ENCODE results near the gene CXCR4. TPM values are rescaled to one million over a fixed set of nuclear protein-coding genes. Genes with fewer than 3 reads are reported as not detected.

CXCR4 gene
- total RNA-seq, 1 donor from 2014 or later = not detected

- TF ChIP-seq, protein P1, sequence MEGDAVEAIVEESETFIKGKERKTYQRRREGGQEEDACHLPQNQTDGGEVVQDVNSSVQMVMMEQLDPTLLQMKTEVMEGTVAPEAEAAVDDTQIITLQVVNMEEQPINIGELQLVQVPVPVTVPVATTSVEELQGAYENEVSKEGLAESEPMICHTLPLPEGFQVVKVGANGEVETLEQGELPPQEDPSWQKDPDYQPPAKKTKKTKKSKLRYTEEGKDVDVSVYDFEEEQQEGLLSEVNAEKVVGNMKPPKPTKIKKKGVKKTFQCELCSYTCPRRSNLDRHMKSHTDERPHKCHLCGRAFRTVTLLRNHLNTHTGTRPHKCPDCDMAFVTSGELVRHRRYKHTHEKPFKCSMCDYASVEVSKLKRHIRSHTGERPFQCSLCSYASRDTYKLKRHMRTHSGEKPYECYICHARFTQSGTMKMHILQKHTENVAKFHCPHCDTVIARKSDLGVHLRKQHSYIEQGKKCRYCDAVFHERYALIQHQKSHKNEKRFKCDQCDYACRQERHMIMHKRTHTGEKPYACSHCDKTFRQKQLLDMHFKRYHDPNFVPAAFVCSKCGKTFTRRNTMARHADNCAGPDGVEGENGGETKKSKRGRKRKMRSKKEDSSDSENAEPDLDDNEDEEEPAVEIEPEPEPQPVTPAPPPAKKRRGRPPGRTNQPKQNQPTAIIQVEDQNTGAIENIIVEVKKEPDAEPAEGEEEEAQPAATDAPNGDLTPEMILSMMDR (IDR thresholded peaks at IDR 0.05) = no peak
- DNase-seq (ENCODE audit: extremely low spot score, unreplicated experiment) = no peak
- Mint-ChIP-seq H3K9me3 (ENCODE audit: unreplicated experiment) (no peaks in the 10 kb centered on the region), H3K27me3 (ENCODE audit: unreplicated experiment) (peaks cover 87% of the 10 kb centered on the region), H3K4me3 (ENCODE audit: unreplicated experiment) (no peak overlapping the region), H3K36me3 (ENCODE audit: unreplicated experiment) (no peaks in the 10 kb centered on the region), H3K4me1 (ENCODE audit: unreplicated experiment) (peaks cover 31% of the 10 kb centered on the region), H3K27ac (ENCODE audit: unreplicated experiment) (no peak overlapping the region)
Measured at GRCh38 chr2:136119717-136120675, 2.0 kb upstream of the CXCR4 start.

- Mint-ChIP-seq H3K27ac (ENCODE audit: unreplicated experiment) (no peak overlapping the region), H3K27me3 (ENCODE audit: unreplicated experiment) (peaks cover 89% of the 10 kb centered on the region), H3K4me3 (ENCODE audit: unreplicated experiment) (peak overlapping the region; percentile 72), H3K36me3 (ENCODE audit: unreplicated experiment) (no peaks in the 10 kb centered on the region), H3K9me3 (ENCODE audit: unreplicated experiment) (no peaks in the 10 kb centered on the region), H3K4me1 (ENCODE audit: unreplicated experiment) (peaks cover 31% of the 10 kb centered on the region)
- DNase-seq (ENCODE audit: extremely low spot score, unreplicated experiment) = no peak
- TF ChIP-seq, protein P1 (IDR thresholded peaks at IDR 0.05) = no peak
Measured at GRCh38 chr2:136118819-136119716, 1.1 kb upstream of the CXCR4 start.

DNA sequence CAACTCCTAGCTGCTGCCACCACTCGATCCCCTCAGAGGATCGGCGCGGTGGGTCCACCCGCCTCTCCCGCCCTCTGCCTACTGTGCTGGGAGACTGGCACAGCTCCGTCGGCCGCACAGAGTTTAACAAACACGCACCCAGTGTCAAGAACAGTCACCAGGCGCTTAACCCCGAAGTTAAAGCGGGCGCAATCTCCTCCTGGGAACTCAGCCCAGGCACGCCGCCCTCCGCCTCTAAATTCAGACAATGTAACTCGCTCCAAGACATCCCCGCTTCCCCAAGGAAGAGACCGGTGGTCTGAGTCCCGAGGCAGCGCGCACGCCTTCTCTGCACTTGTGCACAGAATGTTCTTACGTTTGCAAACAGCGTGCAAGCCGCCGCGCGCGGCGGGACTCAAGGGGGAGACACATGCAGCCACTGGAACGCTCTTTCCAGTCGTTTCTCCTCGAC lies 533 bp downstream of the CXCR4 start:
- TF ChIP-seq, protein P1 (IDR thresholded peaks at IDR 0.05) = no peak
- H3K27ac Mint-ChIP-seq (ENCODE audit: unreplicated experiment) = no peak overlapping the region
- no peak for DNase-seq (ENCODE audit: extremely low spot score, unreplicated experiment)
- H3K4me1 Mint-ChIP-seq (ENCODE audit: unreplicated experiment) = peaks cover 31% of the 10 kb centered on the region
- H3K27me3 Mint-ChIP-seq (ENCODE audit: unreplicated experiment) = peaks cover 87% of the 10 kb centered on the region
- H3K9me3 Mint-ChIP-seq (ENCODE audit: unreplicated experiment) = no peaks in the 10 kb centered on the region
- H3K4me3 Mint-ChIP-seq (ENCODE audit: unreplicated experiment) = peak overlapping the region; percentile 71
- no peaks in the 10 kb centered on the region for H3K36me3 Mint-ChIP-seq (ENCODE audit: unreplicated experiment)

DNA sequence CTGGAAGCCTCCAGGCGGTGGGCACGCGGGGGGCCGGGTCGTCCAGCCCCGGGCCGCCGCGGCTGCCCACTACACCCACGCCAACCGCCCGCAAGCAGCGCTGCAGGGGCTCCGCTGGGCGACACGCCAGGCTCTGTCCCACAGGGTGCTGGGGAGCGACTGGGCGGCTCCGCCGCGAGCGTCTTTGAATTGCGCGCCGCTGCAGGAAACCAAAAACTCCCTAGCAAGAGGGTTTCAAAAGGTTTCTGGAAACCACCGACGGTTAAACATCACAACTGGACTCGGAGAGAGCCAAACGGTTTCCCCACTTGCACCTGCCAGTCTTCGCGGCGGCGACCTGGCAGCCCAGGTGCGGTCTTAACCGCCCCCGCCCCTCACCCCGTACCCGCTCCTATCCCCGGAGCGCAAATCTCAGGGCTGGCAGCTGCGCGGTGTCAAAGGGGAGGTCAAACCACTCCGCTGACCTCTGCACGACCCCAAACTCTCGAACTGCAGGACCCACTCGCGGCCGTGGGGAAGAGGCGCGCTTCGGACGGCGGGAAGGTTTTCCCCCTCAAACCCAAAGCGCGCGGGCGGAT lies 1.0 kb downstream of the CXCR4 start:
- Mint-ChIP-seq H3K27me3 (ENCODE audit: unreplicated experiment) (peaks cover 84% of the 10 kb centered on the region), H3K27ac (ENCODE audit: unreplicated experiment) (no peak overlapping the region), H3K4me1 (ENCODE audit: unreplicated experiment) (peaks cover 31% of the 10 kb centered on the region), H3K4me3 (ENCODE audit: unreplicated experiment) (peak overlapping the region; percentile 71), H3K9me3 (ENCODE audit: unreplicated experiment) (no peaks in the 10 kb centered on the region), H3K36me3 (ENCODE audit: unreplicated experiment) (no peaks in the 10 kb centered on the region)
- no peak for DNase-seq (ENCODE audit: extremely low spot score, unreplicated experiment)
- TF ChIP-seq, protein P1 (IDR thresholded peaks at IDR 0.05) = no peak
